GM19035 (cell line): ENCODE data around the gene CPNE4.

Experiments used
- ATAC-seq: cut with Tn5 transposase; IDR thresholded peaks from one replicate; pipeline ENCODE4 v1.9.1; 2021; ENCODE audit not compliant: unreplicated experiment

Gene CPNE4

DNA sequence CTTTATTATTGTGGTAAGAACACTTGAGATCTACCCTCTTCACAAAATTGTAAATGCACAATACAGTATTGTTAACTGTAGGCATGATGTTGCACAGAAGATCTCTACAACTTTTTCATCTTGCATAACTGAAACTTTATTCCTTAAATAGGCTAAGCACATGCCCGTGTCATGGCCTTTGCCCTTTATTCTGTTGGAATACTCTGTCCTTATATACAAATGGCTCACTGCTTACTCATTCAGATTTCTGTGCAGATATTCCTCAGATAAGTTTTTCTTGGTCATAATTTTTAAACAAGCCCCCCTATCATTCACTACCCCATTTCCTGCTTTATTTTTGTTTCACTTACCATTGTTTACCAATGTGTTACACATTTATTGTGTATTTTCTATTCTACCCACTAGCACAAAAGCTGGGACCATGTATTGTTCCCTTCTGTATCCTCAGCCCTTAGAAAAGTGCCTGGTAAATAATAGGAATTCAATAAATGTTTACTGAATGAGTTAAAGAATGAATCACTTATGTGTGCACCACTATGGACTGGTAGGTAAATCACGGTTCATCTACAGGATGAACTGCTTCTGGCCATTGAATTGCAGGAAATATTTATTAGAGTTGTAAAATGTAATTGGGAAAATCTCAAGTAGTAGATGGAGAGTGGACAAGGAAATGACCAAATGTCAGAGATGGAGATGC lies 151.0 kb downstream of the CPNE4 start:
- no peak for ATAC-seq

DNA sequence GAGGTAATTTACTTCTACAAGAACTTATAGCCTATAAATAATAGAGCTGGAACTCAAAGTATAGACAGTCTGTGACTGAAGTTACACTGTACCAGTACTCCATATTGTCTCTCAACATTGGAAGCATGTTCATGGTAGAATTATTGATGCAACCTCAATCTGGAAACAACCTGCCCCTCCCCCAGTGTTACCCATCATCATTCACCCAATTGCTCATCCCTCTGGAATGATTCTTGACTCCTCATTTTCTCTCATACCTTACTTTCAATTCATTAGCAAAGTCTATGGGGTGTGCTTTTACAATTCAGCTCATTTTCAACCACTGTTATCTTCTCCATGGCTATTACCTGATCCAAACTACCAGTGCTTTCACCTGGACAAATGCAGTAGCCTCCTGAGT lies 151.7 kb downstream of the CPNE4 start:
- ATAC-seq: no peak

DNA sequence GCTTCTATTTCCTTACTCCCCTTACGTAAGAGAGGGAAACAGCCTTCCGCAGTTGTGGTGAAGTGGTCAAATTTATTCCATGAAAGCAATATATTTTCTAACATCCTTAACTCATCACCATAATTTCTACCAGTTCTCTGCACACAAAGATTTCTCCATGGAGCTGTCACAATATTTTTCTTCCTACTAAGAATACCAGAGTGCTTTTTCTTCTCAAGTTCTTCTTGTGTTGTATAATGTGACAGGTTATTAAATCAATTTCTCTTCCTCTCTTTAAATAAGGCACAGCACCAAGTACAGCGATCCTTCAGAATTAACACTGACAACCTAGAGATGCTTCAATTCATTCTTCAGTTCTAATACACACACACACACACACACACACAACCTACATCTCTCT lies 153.0 kb downstream of the CPNE4 start:
- no peak for ATAC-seq

DNA sequence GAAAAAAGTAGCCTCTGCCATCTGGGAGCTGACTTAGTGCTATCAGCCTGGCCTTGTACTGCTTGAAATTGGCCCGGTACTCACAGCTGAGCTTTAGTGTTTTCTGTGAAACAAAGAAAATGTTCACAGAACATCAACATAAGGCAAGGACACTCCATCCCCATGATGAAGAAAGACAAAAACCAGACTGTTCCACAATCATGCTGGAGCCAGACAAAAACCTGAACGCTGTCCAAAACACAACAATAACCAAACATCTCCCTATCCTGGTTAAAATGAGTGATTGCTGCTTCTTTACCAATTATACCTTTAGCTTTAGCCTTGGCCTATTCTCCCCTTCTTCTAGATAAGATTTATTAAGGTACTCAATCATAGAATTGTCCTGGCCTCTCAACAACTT lies 153.9 kb downstream of the CPNE4 start:
- ATAC-seq: no peak

DNA sequence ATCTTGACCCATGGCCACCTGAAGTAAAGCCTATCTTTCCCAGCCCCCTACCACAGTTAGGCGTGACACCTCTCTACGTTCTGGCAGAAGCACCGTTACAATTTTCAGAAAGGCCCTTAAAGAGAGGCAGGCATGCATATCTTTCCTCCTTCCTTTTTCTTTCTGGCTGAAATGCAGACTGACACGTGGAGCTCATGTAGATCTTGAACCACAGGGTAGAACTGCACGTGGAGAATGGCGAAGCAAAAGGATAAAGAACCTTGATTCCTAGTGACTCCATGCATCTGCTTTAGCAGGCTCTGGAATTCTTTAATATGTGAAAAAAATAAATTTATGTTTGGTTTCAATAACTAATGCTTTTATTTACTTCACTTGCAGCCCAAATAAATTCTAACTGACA lies 166.6 kb downstream of the CPNE4 start:
- no peak for ATAC-seq

DNA sequence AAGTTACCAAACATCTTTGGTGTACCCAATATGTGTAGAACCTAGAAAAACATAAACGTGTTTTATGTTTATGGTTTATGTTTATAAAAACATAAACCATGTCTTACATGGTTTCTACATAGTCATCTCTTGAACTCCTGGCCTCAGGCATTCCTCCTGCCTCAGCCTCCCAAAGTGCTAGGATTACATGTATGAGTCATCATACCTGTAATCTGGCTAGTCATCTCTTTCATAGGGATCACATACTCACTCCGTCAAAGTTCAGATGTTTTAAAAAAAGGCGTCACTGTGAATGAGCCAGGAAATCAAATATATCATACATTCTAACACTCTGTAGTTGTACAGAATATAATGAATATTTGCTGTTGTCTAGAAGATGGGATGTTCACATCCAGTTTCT lies 178.6 kb downstream of the CPNE4 start:
- ATAC-seq: no peak

DNA sequence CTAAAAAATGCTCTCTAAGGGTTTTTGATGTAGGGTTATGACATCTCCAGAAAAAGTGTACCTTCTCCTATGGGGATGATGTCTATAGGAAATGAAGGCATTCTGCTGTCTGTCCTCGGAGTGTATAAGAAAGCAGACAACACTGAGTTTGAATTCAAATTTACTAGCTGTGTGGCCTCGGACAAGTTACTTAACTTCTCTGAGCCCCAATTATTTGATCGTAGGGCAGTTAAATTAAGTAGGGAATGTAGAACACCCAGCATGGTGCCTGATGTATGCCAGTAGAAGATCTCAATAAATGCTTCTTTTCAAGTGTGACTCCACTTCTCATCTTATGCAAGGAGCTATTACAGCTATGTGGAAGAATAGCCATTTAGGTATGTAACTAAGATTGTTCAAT lies 184.6 kb downstream of the CPNE4 start:
- no peak for ATAC-seq

DNA sequence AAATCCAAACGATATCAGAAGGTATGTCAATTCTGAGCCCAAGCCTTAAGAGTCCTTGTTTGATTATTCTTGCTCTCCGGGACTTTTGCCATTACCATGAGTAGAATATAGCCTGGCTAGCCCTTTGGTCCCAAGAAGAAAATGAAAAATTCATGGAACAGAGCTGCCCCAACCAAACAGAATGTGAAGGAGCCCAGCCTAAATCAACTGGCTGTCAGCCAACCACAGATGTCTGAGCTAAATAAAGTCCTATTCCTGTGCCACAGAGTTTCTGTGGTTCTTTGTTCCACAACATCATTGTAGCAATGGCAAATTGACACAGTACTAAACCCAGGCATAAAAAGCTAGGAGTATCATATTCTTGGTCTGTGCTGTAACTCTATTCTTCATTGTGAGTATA lies 185.2 kb downstream of the CPNE4 start:
- ATAC-seq: no peak

DNA sequence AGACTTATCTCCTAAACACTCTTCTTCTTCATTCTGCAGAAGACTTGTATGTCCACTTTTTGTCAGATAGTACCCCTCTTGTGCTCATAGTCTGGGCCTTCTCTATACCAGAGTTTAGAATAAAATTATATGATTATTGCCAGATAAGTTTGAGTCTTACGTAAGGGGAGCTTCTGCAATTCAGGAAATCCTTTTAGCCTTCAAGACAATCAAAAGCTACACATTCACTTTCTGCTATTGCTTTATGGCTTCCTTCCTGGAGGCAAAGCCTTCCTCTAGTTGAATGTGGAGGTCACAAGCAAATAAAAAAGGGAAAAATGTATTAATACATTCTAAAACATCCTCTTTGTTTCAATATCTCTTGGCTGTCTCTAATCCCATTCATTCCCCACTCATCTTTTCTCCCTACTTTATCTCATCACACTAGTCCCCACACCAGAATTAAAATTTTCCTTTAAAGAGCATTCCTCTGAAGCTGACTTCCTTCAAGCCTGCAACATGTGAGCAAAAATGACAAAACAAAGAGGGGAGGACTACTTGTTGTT lies 186.8 kb downstream of the CPNE4 start:
- no peak for ATAC-seq

DNA sequence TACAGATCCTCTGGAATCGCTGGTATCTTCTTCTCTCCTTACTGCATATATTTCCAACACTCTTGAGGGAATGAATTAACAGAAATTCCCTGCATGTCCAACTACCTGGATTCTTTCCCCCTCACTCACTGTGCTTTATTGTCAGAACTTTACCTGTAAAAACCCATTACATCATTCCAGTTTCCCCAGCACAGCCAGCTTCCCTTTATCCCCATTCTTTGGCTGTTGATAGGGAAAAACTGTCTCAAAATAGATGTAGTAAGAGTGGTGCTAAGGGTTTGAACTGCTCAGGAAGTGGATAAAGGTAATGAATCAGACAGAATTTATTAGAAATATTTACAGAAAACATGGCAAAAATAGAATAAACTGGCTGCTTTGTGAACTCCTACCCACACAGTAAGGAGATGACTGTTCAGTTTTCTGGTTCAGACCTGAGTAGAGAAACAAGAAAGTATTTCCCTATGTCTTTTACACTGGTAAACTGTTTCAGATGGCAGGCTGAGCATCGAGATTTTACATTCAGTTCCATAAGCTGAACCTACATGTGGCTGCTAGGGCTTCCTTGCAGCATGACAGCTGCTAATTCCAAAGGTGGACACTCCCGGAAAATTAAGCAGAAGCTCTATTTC lies 188.4 kb downstream of the CPNE4 start:
- ATAC-seq: no peak

DNA sequence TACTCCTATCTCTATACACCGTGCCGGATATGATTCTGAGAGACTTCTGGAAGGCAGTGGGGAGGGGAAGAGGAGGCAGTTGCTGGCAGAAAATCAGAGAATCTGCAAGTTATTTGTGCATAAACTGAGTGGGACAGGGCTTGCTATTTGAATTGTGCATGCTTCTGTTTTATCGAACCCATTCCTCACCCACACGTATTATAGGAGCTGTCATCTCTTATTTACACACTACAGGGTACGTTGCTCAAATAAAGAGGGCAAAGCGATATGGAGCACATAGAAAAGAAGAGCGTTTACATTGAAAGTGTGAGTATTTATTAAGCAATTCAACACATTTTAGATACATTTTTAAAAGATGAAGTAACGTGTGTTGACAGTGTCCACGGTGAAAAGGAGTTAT lies 191.6 kb downstream of the CPNE4 start:
- no peak for ATAC-seq

DNA sequence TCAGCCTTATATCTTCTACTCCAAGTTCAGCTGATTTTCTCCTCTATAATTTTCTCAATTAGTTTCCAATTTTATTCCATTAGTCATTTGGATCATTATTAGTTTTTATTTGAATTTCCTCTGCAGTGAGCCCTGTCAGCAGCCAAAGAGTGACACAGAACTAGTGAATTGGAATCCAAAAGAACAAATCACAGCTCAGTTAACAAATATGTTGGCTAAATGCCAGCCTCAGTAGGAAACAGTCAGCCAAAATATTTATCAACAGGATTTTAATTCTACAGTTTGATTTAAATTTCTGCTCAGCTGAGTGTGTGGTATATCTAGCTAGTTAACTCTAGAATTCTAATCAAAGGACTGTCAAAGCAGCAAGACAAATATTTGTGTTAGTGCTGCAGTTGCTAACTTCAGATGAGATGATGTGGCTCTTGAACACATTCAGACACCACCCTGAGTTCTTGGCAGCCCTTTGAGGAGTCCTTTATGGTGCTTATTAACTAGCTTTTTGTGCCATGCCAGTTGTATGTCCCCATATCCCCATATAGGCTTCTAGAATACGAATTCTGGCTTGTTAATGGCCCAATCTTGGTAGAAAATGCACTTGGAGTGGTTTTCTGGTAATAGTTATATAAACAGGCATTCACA lies 194.5 kb downstream of the CPNE4 start:
- no peak for ATAC-seq

DNA sequence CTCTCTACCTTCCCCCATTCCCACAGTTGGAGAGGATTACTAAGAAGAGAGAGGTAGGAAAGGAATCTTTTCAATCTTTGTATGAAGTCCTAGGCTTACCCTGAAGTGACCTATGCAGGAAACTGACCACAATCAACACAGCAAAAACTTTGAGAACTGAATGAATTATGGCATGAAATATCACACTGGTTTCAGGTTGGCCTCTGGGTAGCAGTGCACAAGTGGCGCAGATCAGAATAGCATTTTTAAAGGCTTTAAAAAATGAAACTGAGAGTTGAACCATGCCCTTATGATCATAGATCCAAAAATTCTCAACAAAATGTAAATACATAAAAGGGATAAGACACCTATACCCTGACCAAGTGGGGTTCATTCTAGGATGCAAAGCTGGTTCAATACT lies 198.9 kb downstream of the CPNE4 start:
- ATAC-seq: no peak

DNA sequence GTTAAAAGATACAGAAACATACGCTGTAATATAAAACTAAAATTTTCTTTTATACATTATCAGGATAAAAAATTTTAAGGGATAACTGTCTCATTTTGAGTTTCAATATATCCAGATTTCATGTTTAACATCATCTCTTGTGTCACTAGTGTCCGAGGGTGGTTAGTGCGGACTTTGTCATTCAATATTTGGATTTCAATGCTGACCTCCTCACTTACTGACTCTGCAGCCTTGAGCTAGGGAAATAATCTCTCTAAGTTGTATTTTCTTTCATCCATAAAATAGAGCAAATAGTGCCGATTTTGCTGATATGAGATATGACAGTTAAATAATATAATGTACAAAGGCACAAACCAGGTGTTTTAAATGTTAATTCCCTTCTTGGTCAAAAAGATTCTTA lies 203.2 kb downstream of the CPNE4 start:
- ATAC-seq: no peak

DNA sequence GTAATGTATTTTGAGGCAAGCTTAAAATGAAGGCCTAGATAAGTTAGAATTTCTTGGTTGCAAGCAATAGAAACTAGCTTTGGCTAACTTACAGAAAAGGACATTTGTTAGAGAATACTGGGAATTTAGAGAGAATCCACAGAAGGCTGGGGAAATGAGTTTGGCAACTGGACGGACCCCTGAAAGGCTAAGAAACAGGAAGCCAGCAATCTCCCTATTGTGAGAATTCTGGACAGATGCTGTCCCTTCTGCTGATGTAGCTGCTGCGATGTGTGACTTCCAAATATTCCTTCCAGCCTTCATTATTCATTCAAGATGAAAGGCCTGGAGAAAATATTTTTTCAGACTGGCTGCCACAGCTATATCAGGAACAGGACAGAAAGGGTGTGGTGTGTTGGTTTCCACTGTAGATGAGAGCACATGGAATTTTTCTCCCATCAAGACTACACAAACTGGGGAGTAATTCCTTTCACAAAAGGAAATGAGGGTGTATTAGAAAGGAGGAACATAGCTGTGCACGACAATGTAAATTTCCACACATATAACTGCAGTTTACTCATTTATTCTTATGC lies 213.5 kb downstream of the CPNE4 start:
- ATAC-seq: no peak

DNA sequence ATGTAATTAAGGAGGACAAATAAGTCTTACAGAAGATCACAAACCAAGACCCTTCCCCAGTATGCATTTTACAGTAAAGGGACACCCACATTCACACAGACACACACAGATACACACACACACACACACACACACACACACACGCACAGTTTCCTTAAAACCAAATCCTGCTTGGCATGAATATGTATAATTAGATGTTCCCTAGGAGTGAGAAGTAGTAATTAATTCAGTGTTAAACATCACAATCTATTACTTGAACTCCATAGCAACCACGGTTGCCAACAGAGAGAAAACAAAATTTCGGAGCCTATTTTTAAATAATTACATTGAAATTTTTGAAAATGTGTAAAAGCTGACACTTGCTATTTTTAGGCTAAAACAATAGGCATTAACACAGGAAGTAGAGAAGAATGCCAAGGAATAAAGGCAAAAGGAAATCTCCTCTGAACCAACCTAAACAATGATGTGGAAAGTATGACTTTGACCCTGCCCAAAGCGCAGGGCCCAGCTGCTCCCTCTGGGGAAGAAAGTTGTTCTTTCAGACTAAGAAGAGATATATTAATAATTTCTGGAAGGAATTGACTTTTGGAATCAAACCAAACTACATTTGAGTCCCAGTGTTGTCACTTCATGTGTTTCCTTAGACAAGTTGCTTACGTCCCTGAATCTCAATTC lies 215.3 kb downstream of the CPNE4 start:
- ATAC-seq: no peak

DNA sequence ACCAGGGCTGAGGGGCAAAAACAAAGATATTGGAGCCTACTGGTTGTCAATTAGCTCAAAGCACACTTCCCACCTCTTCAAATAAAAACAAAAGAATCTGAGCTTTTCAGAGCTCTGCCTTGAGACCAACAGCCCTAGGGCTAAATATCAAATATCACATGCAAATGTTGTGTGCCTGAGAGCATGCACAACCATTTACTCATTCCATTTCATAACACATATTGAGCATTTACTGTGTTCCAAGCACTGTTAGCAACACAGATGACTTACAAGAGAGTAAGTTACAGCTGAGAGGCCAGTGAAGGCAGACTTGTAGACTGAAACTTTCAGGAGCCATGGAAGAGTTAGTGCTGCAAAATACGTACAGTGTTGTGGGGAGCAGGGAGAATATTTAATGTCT lies 222.4 kb downstream of the CPNE4 start:
- no peak for ATAC-seq

DNA sequence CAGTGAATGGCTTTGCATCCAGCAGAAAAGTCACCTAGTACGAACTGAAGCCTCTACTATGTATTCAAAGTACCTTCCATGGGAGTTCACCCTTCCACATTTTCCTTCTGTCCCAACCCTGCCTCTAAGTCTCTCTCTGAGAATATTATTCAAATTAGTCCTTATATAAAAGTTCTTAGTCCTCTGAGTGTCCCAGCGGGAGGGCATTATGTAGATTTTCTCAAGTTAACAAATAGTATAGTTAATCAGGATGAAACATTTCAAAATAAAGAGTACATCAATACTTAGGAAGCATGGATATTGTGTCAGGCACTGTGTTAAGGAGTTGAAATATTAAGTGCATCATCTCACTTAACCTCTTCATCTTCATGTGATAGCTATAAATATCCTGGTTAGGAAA lies 223.3 kb downstream of the CPNE4 start:
- ATAC-seq: no peak

DNA sequence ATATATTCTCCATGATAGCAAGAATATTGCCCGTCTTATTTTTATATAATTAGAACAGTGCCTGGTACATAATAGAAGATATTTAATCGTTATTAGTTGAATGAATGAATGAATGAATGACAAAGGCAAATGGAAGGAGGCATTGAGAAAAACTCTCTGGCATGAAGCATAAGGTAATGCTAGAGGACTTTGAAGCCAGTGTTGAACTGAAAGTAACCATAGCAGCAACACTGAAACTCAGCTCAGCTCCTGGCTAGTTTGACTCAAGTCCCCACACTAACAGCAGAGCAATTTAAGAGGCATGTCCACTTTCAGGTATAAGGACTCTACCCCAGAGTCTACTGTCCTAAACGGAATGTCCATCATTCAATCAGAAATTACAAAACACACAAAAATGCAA lies 227.0 kb downstream of the CPNE4 start:
- no peak for ATAC-seq

DNA sequence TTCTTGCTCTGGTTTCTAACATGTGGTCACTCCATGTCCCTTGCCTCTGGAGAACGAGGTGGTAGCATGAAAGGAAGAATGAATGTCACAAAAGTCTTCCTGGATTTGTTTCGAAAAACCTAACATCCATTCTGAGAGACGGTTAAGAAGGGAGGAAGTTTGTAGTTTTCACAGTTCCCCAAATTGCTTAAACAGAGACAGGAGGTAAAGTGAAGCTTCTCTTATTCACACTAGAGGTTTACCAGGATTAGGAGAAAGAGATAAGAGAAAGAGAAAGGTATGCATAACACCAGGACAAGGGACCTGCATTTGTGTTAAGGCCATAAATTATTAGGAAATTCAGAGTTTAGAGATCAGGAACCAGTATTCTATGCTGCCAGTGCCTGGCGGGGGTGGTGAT lies 228.1 kb downstream of the CPNE4 start:
- no peak for ATAC-seq

DNA sequence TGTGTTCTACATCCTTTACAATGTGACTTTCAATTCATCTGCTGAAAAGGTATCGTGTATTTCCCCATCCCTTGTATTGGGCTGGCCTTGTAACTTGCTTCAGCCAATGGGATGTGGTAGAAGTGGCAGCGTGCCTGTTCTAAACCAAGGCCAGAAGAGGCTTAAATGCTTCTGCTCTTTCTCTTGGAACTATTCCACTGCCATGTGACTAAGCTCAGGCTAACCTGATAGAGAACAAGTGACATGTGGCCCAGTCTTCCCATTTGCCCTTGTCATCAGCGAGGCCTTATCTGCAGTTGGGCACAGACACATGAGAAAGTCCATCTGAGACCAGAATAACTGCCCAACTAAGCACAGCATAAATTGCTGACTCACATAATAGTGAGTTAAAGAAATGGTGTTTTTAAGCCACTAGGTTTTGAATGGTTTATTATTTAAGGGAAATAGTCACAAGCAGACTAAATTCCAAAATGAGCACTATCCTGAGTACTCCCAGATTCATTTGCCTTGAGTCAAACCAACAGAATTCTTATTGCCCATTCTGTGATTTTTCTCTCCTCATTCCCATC lies 230.2 kb downstream of the CPNE4 start:
- ATAC-seq: no peak
